ENCODE results near the gene TFF1. TPM values are rescaled to one million over a fixed set of nuclear protein-coding genes. Genes with fewer than 3 reads are reported as not detected.

TFF1 gene
- total RNA-seq, 1 donor from 2014 or later: not detected

DNA sequence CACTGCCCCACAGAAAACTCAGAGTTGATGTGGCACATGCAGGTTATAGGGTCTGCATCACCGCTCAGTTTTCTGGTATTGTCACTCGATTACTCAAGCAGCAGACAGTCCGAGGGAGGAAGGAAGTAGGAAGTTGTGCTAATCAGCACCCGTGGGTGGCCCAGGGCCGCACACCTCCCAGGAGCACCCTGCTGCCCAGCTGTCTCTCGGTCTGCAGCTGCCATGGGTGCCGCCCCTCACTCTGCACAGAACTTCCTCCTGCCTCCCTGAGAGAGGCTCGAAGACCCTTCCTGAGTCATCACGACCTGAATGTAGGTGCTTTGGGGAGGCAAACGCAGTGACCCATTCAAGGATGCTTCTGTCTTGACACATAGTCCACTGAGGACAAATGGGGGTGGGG is 47.0 kb downstream of the TFF1 start:
- peaks cover 7% of the 10 kb centered on the region for H3K27me3 Mint-ChIP-seq (ENCODE audit: insufficient read depth, low read depth)
- H3K9me3 Mint-ChIP-seq: no peaks in the 10 kb centered on the region
- Histone ChIP-seq H4K20me1 (ENCODE audit: low read depth) (no peaks in the 10 kb centered on the region), H3F3A (ENCODE audit: low read depth) (peaks cover 15% of the 10 kb centered on the region), H3K9me3 (ENCODE audit: low read depth) (no peaks in the 10 kb centered on the region), H2AFZ (replicated peaks) (no peak overlapping the region), H3K27ac (no peak overlapping the region), H3K9ac (no peak overlapping the region), H3K4me3 (no peak overlapping the region), H3K27me3 (no peaks in the 10 kb centered on the region), H3K79me2 (ENCODE audit: low read depth) (no peaks in the 10 kb centered on the region), H3K4me1 (peaks cover 28% of the 10 kb centered on the region), H3K4me2 (no peak overlapping the region), H3K36me3 (no peaks in the 10 kb centered on the region)
- no peaks in the 10 kb centered on the region for H3K36me3 Mint-ChIP-seq
- TF ChIP-seq EZH2 (IDR thresholded peaks at IDR 0.05) (no peak), EZH2phosphoT487 (IDR thresholded peaks at IDR 0.05) (no peak)
- TF ChIP-seq, protein P1, sequence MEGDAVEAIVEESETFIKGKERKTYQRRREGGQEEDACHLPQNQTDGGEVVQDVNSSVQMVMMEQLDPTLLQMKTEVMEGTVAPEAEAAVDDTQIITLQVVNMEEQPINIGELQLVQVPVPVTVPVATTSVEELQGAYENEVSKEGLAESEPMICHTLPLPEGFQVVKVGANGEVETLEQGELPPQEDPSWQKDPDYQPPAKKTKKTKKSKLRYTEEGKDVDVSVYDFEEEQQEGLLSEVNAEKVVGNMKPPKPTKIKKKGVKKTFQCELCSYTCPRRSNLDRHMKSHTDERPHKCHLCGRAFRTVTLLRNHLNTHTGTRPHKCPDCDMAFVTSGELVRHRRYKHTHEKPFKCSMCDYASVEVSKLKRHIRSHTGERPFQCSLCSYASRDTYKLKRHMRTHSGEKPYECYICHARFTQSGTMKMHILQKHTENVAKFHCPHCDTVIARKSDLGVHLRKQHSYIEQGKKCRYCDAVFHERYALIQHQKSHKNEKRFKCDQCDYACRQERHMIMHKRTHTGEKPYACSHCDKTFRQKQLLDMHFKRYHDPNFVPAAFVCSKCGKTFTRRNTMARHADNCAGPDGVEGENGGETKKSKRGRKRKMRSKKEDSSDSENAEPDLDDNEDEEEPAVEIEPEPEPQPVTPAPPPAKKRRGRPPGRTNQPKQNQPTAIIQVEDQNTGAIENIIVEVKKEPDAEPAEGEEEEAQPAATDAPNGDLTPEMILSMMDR (IDR thresholded peaks at IDR 0.05): no peak
- H3K27ac Mint-ChIP-seq: no peak overlapping the region
- DNase-seq (ENCODE audit: low spot score): no peak
- peaks cover 22% of the 10 kb centered on the region for H3K4me1 Mint-ChIP-seq
- H3K4me3 Mint-ChIP-seq: no peak overlapping the region

DNA sequence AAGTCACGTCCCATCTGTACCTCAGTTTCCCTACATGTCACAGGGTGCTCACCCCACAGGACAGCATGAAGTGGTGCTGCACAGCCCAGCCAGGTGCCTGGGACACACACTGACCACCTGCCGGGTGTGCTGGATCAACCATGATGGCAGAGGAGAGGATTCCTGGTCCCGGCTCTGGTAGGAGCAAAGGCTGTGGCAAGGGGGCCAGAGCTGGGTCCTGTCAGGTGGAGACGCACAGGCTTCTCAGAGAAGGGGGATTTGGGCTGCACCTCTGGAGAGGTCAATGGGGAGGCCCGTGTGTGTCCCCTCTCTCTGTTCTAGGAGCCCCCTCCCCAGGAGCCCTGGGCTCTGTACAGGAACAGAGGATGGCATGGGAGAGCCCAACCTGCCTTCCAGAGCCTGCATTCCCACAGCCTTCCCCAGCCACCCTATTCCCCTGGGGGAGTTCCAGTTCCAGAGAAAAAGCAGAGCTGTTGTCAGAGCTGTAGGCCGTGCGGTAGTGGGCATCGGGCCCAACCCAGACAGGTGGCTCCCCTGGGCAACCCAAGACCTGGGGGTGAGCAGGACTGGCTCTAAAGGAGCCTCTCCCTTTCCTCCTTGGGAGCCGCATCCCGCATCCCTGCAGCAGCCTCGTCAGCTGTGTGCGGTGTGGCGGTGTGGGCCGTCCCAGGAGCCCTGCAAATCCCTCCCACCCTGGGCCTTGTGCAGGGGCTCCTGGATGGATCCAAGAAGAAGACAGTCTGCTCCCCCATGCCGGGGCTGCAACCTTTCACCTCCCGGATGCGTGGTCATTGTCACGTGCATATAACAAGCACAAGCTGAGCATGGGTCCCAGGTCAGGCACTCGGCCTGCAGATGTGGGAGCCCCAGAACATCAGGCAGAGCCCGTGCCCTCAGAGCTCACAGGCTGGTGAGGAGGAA is 48.2 kb downstream of the TFF1 start:
- H3K36me3 Mint-ChIP-seq: no peaks in the 10 kb centered on the region
- no peaks in the 10 kb centered on the region for H3K27me3 ChIP-seq
- no peaks in the 10 kb centered on the region for H3K9me3 Mint-ChIP-seq
- no peak overlapping the region for H3K27ac Mint-ChIP-seq
- no peak overlapping the region for H3K9ac ChIP-seq
- TF ChIP-seq, protein P1 (IDR thresholded peaks at IDR 0.05): no peak
- TF ChIP-seq EZH2 (IDR thresholded peaks at IDR 0.05) (no peak), EZH2phosphoT487 (IDR thresholded peaks at IDR 0.05) (no peak)
- no peak overlapping the region for H3K4me3 Mint-ChIP-seq
- H3K9me3 ChIP-seq (ENCODE audit: low read depth): no peaks in the 10 kb centered on the region
- H3K4me1 ChIP-seq: peaks cover 39% of the 10 kb centered on the region
- H3K4me1 Mint-ChIP-seq: peaks cover 34% of the 10 kb centered on the region
- H3K79me2 ChIP-seq (ENCODE audit: low read depth): no peaks in the 10 kb centered on the region
- H3K27me3 Mint-ChIP-seq (ENCODE audit: insufficient read depth, low read depth): peaks cover 6% of the 10 kb centered on the region
- no peaks in the 10 kb centered on the region for H4K20me1 ChIP-seq (ENCODE audit: low read depth)
- DNase-seq (ENCODE audit: low spot score): no peak
- H3F3A ChIP-seq (ENCODE audit: low read depth): peaks cover 15% of the 10 kb centered on the region
- no peak overlapping the region for H3K4me2 ChIP-seq
- no peak overlapping the region for H2AFZ ChIP-seq (replicated peaks)
- no peak overlapping the region for H3K4me3 ChIP-seq
- no peaks in the 10 kb centered on the region for H3K36me3 ChIP-seq
- no peak overlapping the region for H3K27ac ChIP-seq

DNA sequence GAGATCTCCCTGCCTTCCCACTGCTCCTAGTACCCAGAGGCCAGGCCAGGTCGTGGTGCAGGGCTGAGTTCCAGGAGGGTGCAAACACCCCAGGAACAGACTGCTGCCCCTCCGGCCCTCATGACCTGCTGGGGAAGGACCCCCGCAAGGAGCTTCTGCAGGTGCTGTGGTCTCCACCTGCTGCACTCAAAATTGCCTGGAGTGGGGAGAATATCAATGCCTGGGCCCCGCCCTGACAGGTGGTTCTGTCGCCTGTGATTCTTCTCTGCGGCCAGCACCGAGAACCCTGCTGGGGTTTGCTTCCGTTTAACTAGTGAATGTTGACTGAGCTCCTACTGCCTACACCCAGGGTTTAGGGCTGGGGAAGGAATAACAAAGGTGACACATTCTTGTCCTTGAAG is 49.0 kb downstream of the TFF1 start:
- H3K27ac Mint-ChIP-seq: no peak overlapping the region

More for the DNA sequence above, 49.0 kb downstream of the TFF1 start:
- Histone ChIP-seq H3K79me2 (ENCODE audit: low read depth) (no peaks in the 10 kb centered on the region), H2AFZ (replicated peaks) (no peak overlapping the region), H3K27me3 (no peaks in the 10 kb centered on the region), H3F3A (ENCODE audit: low read depth) (peaks cover 15% of the 10 kb centered on the region), H3K4me1 (peaks cover 40% of the 10 kb centered on the region), H3K4me2 (peak overlapping the region; percentile 31), H3K36me3 (no peaks in the 10 kb centered on the region), H4K20me1 (ENCODE audit: low read depth) (no peaks in the 10 kb centered on the region), H3K9me3 (ENCODE audit: low read depth) (no peaks in the 10 kb centered on the region), H3K4me3 (no peak overlapping the region), H3K9ac (no peak overlapping the region), H3K27ac (no peak overlapping the region)
- peaks cover 6% of the 10 kb centered on the region for H3K27me3 Mint-ChIP-seq (ENCODE audit: insufficient read depth, low read depth)
- DNase-seq (ENCODE audit: low spot score): no peak
- TF ChIP-seq EZH2 (IDR thresholded peaks at IDR 0.05) (no peak), EZH2phosphoT487 (IDR thresholded peaks at IDR 0.05) (no peak)
- TF ChIP-seq, protein P1 (IDR thresholded peaks at IDR 0.05): no peak
- no peaks in the 10 kb centered on the region for H3K9me3 Mint-ChIP-seq
- H3K4me1 Mint-ChIP-seq: peaks cover 36% of the 10 kb centered on the region
- no peak overlapping the region for H3K4me3 Mint-ChIP-seq
- H3K36me3 Mint-ChIP-seq: no peaks in the 10 kb centered on the region

Measured in neural progenitor cell (in vitro differentiated cells).